Daoy (cell line): Measurements from ENCODE around the gene HOXD1. TPM values are rescaled to one million over a fixed set of nuclear protein-coding genes. Genes with fewer than 3 reads are reported as not detected.

Experiments
- DNase-seq: peaks from one replicate; pipeline ENCODE4 v3.0.0-alpha.2; 2015; ENCODE audit warnings: low read depth
- total RNA-seq: library from RNA; depleted of rRNA; stranded (reverse); fragments of >200 nt; shearing (Covaris generic); gene quantifications from 2 replicates; pipeline ENCODE4 v1.2.3, GENCODE V29; 2014

HOXD1 gene
- total RNA-seq, 1 experiment from 2014 or later, result 1.3 TPM

- DNase-seq, result no peak
Measured at GRCh38 chr2:176165370-176166050, 23.0 kb upstream of the HOXD1 start.

- DNase-seq, result no peak
Measured at GRCh38 chr2:176166272-176166671, 22.2 kb upstream of the HOXD1 start.

- DNase-seq, result no peak
Measured at GRCh38 chr2:176167398-176167797, 21.1 kb upstream of the HOXD1 start.

GRCh38 chr2:176169181-176169580 lies 19.3 kb upstream of the HOXD1 start:
- DNase-seq, result no peak

GRCh38 chr2:176169711-176170110 lies 18.8 kb upstream of the HOXD1 start:
- no peak for DNase-seq

GRCh38 chr2:176170602-176171305 lies 17.7 kb upstream of the HOXD1 start:
- no peak for DNase-seq

- DNase-seq, result no peak
Measured at GRCh38 chr2:176171351-176172006, 17.0 kb upstream of the HOXD1 start.

- no peak for DNase-seq
Measured at GRCh38 chr2:176172007-176172894, 16.2 kb upstream of the HOXD1 start.

GRCh38 chr2:176172895-176173566 lies 15.4 kb upstream of the HOXD1 start:
- no peak for DNase-seq

GRCh38 chr2:176173567-176174381 lies 14.7 kb upstream of the HOXD1 start:
- DNase-seq, result no peak

- no peak for DNase-seq
Measured at GRCh38 chr2:176174382-176174823, 14.1 kb upstream of the HOXD1 start.

- no peak for DNase-seq
Measured at GRCh38 chr2:176174824-176175708, 13.4 kb upstream of the HOXD1 start.

GRCh38 chr2:176175709-176176607 lies 12.5 kb upstream of the HOXD1 start:
- no peak for DNase-seq

- DNase-seq, result no peak
Measured at GRCh38 chr2:176177580-176178037, 10.9 kb upstream of the HOXD1 start.

GRCh38 chr2:176178038-176178756 lies 10.3 kb upstream of the HOXD1 start:
- peak; percentile 67 for DNase-seq

GRCh38 chr2:176178757-176179295 lies 9.6 kb upstream of the HOXD1 start:
- DNase-seq, result no peak

GRCh38 chr2:176181551-176181950 lies 6.9 kb upstream of the HOXD1 start:
- DNase-seq, result no peak
